ENCODE data around the gene KRT222.

The KRT222 gene

DNA sequence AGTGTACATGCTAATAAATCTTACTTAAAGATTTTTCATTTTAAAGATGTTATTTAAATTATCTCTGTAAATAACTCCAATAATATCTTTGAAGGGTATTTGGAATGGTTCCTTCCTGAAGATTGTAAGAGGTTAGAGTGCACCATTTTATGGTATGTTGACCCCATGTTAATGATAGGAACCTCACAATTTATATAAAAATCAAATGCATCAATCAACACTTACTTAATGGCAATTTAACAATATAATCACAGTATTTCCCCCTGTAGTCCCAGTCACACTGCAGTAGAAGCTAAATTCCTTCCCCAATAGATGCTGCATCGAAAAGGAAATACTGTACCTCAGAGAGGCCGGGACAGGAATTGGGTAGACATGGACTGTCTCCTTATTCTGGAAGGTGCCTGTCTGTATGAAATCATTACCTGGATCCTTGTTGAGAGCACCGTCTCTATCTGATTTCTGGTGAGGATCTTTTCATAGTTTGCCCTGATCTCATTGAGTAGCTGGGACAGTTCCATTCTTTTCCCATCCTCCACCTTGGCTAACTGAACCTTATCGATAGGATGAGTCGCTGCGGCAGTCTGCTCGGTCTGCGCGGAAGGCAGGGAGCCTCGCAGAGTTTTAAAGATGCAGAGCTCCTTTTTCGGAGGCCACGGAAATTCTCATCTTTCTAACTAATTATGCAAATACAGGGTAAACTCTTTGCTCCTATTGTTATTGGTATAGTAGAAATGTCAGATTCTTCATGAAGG is at the start of gene KRT222:
KRT222 (minus strand) TSS at position 596 of the 752 bp plus-strand sequence; CDS start at position 518, 78 bp downstream.
- DNase-seq (ENCODE audit: low read depth) = no peak

DNA sequence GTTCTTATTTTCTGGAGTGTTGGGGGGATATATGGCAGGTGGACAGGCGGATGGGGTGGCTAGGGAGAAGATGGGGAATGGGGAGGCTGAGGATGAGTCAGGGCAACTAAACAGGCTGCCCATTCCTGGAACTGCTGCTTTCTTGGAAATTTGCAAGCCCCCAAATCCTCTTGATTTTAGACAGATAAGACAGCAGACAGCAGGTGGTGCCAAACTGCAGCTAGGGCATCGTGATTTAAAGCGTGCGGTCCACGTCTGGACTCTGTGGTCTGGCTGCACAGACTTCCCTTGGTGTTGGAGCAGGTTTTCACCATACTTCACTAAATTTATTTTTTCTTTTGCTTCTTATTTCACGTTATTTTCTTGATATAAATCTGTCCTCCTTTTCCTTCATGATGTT is 49.5 kb upstream of the KRT222 start:
- no peak for DNase-seq (ENCODE audit: low read depth)

GRCh38 chr17:40707745-40708144 is 42.8 kb upstream of the KRT222 start:
- no peak for DNase-seq (ENCODE audit: low read depth)

DNA sequence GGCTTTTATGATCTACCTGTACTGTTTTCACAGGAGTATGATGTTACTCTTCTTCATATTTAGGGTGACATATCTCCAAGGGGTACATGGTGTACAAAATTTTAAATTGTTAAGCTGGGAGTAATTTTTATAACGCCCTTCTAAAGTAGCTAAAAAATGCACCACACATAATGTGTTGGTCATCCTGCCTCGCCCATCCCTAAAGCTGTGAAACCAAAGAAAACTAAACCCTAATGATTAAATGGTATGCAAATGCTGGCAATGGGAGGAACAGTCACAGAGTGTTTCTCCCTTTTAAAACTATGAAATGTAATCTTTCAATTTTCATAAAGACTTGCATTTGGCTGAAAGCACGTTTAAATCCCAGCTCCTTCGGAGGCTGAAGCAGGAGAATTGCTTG is 40.6 kb upstream of the KRT222 start:
- no peak for DNase-seq (ENCODE audit: low read depth)

- DNase-seq (ENCODE audit: low read depth) = no peak
Measured at GRCh38 chr17:40703652-40704051, 38.7 kb upstream of the KRT222 start, which contains the start of gene KRT24. Gene KRT24, minus strand, starts transcription at chr17:40703752. Its CDS starts 59 bp downstream, at chr17:40703693.

DNA sequence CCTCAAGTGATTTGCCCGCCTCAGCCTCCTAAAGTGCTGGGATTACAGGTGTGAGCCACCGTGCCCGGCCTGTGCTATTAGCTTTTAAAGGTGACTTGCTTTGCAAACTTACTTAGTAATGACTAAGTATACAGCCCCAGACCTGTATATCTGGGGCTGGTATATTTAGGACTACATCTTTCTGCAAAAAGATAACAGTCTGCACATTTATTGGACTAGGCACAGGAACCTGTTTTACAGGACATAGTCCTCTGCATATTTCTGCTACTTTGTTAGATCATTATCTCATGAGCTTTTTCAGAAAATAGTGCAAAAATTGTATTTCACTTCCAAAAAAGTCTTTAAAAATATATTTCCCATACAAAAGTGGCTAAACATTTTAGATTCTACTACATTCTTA is 37.3 kb upstream of the KRT222 start:
- no peak for DNase-seq (ENCODE audit: low read depth)

DNA sequence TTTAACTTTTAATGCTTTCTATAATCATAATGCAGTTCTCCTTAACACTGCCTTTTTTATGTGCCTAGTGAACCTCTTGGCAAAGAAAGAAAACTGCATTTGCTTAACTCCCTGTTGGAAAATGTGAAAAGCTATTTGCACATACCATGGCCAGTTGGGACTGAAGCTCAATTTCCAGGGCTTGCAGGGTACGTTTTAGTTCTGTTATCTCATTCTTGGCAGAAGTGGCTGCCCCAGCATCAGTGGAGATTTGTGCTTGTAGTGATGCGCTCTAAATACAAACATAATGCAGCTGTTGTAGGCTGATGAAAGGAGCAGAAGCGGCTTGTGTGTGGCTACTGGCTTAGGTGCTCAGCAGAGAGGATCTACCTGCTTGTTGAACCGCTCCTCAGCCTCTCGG is 34.9 kb upstream of the KRT222 start:
- no peak for DNase-seq (ENCODE audit: low read depth)

DNA sequence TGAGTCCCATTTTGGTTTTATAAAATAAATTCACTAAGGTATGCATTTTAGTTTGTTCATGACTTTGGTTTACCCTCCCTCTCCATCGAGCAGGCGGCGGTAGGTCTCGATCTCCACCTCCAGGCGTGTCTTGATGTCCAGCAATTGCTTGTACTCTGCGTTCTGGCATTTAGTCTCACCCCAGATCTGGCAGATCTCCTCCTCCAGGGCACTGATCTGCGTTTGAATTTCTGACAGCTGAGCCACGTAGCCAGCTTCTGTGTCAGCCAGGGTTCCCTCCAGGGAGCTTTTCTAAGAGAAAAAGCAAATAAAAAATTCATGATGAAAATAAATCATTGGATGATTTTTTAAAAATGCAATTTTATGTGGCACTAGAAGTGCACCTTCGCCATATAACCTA is 34.4 kb upstream of the KRT222 start:
- DNase-seq (ENCODE audit: low read depth) = no peak

- DNase-seq (ENCODE audit: low read depth) = no peak
Measured at GRCh38 chr17:40697297-40697696, 32.3 kb upstream of the KRT222 start.

GRCh38 chr17:40696651-40697072 is 31.7 kb upstream of the KRT222 start:
- DNase-seq (ENCODE audit: low read depth) = no peak

- no peak for DNase-seq (ENCODE audit: low read depth)
Measured at GRCh38 chr17:40695874-40696472, 31.0 kb upstream of the KRT222 start.

- no peak for DNase-seq (ENCODE audit: low read depth)
Measured at GRCh38 chr17:40694584-40694983, 29.6 kb upstream of the KRT222 start.

DNA sequence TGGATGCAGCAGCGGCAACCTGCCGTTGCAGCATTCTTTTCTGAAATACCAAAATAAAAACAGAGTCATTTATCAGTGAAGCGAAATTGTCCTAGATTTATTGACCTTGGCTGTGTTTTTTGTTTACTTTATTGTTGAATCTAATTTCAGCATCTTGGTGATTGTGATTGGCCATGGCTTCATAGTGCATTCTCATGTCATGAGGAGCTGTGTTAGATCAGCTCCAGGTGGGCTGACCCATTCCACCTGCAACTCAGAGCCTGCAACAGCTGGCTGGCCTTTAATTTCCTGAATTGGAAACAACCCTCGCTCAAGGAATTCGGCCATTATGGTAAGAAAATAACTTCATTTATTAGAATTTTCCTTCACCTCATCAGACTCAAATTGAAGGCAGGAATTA is 22.1 kb upstream of the KRT222 start:
- no peak for DNase-seq (ENCODE audit: low read depth)

DNA sequence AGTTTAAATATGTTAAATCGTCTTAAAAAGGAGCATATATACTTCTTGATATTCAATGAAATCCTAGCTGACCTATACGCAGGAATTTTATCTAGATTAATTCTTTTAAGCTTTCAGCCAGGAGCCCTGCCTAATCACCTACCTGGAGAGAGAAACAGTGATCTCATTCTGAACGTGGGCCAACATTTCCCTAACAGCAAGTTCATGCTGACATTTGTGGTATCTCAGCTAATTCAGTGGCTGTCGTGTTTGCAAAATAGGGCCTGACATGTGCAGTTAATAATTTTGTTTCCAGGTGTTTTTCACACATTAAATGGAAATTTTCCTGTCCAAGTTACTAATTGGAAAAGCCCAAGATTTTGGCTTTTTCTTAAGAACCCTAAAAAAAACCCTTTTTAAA is 21.2 kb upstream of the KRT222 start:
- no peak for DNase-seq (ENCODE audit: low read depth)

GRCh38 chr17:40680998-40681397 is 16.0 kb upstream of the KRT222 start:
- DNase-seq (ENCODE audit: low read depth) = no peak

DNA sequence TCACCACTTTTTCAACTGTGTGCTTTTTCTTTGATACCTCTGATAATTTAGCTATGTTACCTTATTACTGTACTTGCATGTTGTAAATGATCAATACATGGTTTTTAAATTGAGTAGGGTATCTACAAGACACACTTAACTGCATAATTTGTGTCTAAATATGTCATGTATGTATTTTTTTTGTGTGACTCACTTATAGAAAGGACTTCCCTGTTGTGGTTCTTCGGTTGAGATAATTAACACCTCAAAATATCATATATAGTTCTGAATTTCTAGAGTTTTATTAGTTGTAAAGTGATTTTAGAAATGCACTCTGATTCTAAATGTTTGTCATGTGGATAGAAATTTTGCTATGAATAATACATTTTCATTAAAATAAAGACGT is 14.5 kb upstream of the KRT222 start:
- DNase-seq (ENCODE audit: low read depth) = no peak

DNA sequence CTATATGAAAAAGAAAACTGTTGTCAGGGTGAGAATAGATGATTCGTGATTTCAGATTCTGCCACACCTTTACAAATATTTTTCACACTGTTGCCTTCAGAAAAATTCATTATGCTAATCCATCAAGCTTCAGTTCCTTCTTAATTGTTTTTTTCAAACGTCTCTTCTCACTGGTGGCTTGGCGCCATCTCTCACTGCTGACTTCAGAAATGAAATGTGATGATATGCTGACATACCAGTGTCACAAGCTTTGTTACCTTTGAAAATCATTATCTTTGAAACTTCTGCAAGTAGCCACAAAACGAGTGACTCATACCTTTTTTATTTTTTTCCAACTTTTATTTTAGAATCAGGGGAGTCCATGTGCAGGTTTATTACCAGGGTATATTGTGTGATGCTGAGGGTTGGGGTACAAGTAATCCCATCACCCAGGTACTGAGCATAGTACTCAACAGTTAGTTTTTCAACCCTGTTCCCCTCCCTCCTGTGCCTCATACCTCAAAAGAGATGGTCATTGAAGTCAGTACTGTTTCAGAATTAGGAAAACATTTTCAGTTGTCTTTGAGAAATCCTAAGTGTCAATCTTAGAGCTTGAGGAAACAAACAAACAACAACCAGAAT is 14.0 kb upstream of the KRT222 start:
- DNase-seq (ENCODE audit: low read depth) = no peak

- no peak for DNase-seq (ENCODE audit: low read depth)
Measured at GRCh38 chr17:40675905-40676304, 10.9 kb upstream of the KRT222 start.

- DNase-seq (ENCODE audit: low read depth) = no peak
Measured at GRCh38 chr17:40672654-40673053, 7.7 kb upstream of the KRT222 start.

DNA sequence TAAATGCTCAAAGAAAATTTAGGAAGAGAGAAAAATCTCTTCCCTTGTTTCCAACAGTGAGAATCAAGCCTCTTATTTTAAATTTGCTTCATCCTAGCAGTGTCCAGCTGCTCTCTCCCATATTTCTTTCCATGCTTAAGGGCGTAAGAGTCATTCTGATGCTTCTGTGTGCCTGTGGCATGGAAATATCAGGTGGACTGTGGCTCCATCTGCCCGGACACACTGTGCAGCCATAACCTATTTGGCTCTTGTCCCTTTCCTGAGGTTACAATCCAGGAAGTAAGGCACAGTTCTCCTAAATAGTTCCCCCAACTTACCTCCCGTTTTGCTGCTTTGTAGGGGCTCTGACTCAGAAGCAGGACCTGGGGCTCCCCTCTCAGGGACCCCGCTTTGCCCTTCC is 6.3 kb upstream of the KRT222 start:
- no peak for DNase-seq (ENCODE audit: low read depth)

- no peak for DNase-seq (ENCODE audit: low read depth)
Measured at GRCh38 chr17:40666331-40666730, 1.4 kb upstream of the KRT222 start.

DNA sequence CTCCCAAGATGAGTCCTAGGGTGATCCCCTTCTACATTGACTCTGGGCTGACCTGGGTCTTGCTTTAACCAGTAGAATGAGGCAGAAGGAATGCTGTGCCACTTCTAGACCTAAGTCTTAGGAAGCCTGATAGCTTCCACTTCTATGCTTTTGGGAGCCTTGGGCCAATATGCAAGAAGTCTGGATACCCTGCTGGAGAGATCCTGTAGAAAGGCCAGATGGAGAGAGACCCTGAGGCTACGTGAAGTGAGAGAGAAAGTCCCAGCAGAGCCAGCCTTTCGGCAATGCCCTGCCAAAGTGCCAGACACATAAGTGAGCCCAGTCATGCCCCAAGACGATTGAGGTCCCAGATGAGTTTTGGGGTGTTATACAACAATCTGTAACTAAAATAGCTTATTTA is 1.7 kb downstream of the KRT222 start:
- DNase-seq (ENCODE audit: low read depth) = no peak

DNA sequence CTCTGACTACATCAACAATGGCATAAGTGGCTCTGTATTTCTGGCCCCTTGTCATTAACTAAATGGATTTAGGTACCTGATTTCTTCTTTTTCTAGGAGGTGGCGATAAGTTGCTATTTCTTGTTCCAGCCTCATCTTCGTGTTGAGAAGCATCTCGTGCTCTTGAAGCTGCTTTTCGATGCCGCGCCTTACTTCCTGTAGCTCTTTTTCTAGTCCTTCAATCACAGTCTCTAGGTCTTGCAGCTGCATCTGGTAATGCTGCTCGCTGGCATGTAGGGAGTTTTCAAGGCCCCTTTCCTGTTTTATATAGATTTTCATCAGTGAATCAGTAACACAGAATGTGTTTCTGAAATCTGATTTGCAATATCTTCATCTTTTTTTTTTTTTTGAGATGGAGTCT is 5.1 kb downstream of the KRT222 start:
- DNase-seq (ENCODE audit: low read depth) = no peak

All from amniotic epithelial cell (primary cell).